ENCODE data around the gene TSSK2.

TSSK2 gene

GRCh38 chr22:19172213-19173046 is 41.3 kb downstream of the TSSK2 start:
- DNase-seq = no peak

- no peak for DNase-seq
Measured at GRCh38 chr22:19173047-19174035, 42.2 kb downstream of the TSSK2 start.

GRCh38 chr22:19174106-19175025 is 43.3 kb downstream of the TSSK2 start:
- DNase-seq = no peak

GRCh38 chr22:19175026-19175601 is 44.0 kb downstream of the TSSK2 start:
- no peak for DNase-seq

- no peak for DNase-seq
Measured at GRCh38 chr22:19175602-19176174, 44.6 kb downstream of the TSSK2 start.

DNA sequence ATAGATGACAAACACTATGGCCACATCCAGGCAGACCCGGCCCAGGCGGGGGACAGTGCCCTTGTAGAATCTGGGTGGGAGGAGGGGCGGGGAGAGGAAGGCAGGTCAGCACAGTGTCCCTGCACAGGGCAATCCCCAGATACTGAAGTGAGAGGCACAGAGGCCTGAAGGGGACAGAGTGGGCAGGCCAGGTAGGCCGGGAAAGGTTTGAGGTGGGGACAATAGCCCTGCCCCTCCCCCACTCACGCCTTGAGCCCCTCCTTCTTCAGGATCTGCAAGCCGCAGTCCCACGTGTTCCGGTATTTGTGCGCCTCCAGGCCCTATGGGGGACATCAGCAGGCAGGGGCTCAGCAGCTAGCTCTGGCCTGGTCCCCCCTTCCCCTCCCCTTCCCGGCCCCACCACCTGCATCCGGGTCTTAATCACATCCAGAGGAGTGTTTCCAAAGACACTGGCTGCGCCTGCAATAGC is 45.1 kb downstream of the TSSK2 start:
- DNase-seq = no peak

DNA sequence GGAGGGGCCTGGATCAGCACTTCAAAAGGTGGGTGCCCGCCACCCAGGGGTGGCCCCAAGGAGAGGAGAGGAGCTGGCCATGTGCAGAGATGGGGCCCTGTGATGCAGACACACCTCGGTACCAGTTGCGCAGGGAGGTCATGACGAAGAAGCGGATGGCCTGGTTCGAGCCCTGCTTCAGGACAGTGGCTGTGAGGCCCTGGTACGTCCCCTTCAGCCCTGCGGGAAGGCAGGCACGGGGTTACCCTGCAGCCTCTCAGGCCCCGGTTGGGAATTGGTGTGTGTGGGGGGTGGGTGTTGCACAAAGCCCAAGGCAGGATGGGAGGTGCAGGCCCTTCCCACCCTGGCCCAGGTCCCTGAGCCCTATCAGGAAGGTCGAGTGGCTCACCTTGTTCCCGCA is 45.6 kb downstream of the TSSK2 start:
- DNase-seq = no peak

DNA sequence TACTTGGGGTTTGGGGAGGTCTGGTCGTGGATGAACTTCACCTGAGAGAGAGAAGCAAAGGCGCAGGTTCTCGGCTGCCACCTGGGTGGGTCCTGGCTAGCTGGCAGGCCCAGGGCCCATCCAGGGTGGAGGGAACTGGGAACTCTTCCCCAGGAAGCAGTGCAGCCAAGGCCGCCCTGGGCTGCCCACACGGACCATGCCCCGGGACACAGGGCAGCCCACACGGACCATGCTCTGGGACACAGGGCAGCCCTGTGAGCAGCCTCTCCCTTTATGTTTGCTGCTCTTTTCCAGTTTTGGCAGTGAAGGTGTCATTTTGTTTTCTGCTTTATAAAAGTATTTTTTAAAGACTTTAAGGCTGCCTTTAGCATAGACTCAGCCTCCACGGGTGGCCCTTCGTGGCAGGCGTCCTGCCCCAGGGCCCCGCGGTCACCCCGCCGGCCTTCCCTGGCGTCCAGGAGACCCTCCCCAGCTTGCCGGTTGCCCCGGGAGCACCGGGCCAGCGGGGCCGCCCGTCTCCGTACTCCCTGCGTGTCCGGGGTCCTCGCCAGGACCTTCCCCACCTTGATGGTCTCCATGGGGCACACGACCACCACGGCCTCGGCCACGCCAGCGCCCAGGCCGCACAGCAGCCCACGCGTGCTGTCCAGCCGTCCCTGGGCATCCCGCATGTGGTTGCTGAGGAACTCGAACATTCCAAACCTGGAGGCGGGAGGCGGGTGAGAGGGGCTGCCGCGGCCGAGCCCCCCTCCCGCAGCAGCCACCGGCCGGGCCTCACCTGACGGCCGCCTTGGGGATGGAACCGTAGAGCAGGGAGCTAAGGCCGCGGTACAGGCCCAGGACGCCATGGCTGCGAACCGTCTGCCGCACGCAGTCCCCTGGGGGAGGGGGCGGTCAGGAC is 46.3 kb downstream of the TSSK2 start:
- DNase-seq = no peak

DNA sequence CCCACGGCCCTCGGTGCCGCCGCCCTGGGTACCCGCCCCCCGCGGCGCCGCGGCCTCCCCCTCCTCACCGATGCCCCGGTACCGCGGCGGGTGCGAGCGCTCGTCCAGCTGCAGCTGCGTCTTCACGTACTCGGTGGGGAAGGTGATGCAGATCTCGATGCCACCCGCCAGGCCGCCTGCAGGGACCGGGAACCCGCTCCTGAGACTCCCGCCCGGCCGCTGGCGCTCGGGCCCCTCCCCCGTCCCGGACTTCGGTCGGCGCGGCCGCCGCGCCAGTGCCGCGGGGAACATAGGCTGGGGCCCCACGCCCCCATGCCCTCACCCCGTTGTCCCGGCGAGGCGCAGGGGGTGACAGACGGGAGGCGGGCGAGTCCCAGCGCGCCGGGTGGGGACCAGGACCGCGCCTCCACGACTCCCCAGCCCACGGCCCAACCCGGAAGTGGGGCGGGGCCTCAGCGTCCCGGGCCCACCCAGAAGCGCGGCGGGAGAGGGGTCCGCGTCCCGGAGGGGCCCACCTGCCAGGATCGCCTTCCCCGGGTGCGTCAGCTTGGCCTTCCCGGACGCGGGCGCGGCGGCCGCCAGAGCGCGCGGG is 47.1 kb downstream of the TSSK2 start:
- DNase-seq = no peak

- peak; percentile 58 for DNase-seq
Measured at GRCh38 chr22:19178657-19179496, 47.8 kb downstream of the TSSK2 start, which contains the start of gene SLC25A1. SLC25A1 (minus strand) TSS chr22:19178736; CDS start chr22:19178673, 63 bp downstream.

DNA sequence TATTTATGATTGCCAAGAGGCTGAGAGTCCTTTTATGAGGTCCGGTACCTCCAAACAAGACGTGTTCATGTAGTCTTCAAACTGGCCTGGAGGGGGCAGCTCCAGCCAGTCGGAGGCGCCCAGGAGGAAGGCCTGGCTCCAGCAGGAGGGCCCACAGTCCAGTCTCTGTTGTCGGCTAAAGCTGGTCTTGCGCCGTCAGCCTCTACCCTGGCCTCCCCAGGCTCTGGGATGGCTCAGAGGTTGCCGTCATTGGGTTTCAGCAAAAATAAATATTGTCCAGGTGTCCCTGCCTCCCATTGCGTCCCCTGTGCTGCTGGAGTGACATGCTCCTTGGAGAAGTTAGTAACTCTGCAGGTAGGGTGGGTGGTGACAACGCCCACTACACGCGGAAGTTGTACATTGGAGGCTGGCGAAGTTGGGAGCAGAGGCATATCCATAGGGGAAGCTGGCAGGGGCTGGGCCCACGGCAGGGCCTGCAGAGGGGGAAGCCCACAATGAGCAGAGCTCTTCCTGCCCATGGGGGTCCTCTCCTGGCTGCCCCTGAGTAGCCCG is 48.5 kb downstream of the TSSK2 start:
- DNase-seq = peak; percentile 58

GRCh38 chr22:19180234-19180633 is 49.1 kb downstream of the TSSK2 start:
- no peak for DNase-seq

- DNase-seq = no peak
Measured at GRCh38 chr22:19180740-19181410, 49.8 kb downstream of the TSSK2 start.

GRCh38 chr22:19181786-19182471 is 50.8 kb downstream of the TSSK2 start:
- no peak for DNase-seq

Data from NCI-H526 treated with DMSO at 0.1 percent for 48 hours (cell line).